OCI-LY7 (cell line): ENCODE results near the gene SELENOH. TPM values are rescaled to one million over a fixed set of nuclear protein-coding genes. Genes with fewer than 3 reads are reported as not detected.

Source experiments
- BruUV-seq: library from RNA; stranded (reverse); fragments of 400-500 nt; replicated peaks from 2 replicates; lab custom pipeline; 2021; lab: Mats Ljungman, UMichigan
- CTCF ChIA-PET: fragments of 300-600 bp; sonication (Branson Sonifier 250); formaldehyde crosslinking; loops from one replicate; lab custom pipeline; 2022; ENCODE audit warnings: antibody characterized with exemption; ENCODE audit not compliant: unreplicated experiment; lab: Charles Lee
- POLR2A ChIA-PET: fragments of 300-600 bp; sonication (Branson Sonifier 250); formaldehyde crosslinking; loops from one replicate; lab custom pipeline; 2022; ENCODE audit warnings: antibody characterized with exemption; lab: Charles Lee
- DNase-seq: peaks from one replicate; pipeline ENCODE4 v3.0.0-alpha.2; 2015; ENCODE audit warnings: low spot score
- H2AFZ ChIP-seq: fragments of 200-600 bp; sonication (generic), shearing (Covaris generic); 2 replicates; pipeline ENCODE4 v1.6.1; 2014; ENCODE audit warnings: mild to moderate bottlenecking, antibody characterized with exemption, low read length, moderate library complexity
- H3K27ac ChIP-seq: fragments of 200-600 bp; sonication (generic); 2 replicates; pipeline ENCODE4 v1.5.1; 2014; ENCODE audit warnings: mixed run types, low read depth, mild to moderate bottlenecking, moderate library complexity, low read length, inconsistent platforms; ENCODE audit not compliant: poor library complexity, severe bottlenecking
- H3K36me3 ChIP-seq: fragments of 200-600 bp; sonication (generic); 2 replicates; pipeline ENCODE4 v1.6.1; 2014; ENCODE audit warnings: mild to moderate bottlenecking, antibody characterized with exemption, low read length, moderate library complexity, mixed read lengths; ENCODE audit not compliant: insufficient read depth
- H3K4me1 ChIP-seq: fragments of 200-600 bp; sonication (generic); 2 replicates; pipeline ENCODE4 v1.5.1; 2014; ENCODE audit warnings: mild to moderate bottlenecking, low read length; ENCODE audit not compliant: insufficient read depth, poor library complexity, severe bottlenecking
- H3K4me2 ChIP-seq: fragments of 200-600 bp; sonication (generic); 2 replicates; pipeline ENCODE4 v1.6.1; 2014; ENCODE audit warnings: mild to moderate bottlenecking, low read length
- H3K4me3 ChIP-seq: fragments of 200-600 bp; sonication (generic); 2 replicates; pipeline ENCODE4 v1.5.1; 2014; ENCODE audit warnings: mild to moderate bottlenecking, low read depth, low read length; ENCODE audit not compliant: poor library complexity, severe bottlenecking
- H3K79me2 ChIP-seq: fragments of 200-600 bp; sonication (generic); 2 replicates; pipeline ENCODE4 v1.6.1; 2016; ENCODE audit warnings: low read depth, mild to moderate bottlenecking, low read length, moderate library complexity, mixed read lengths; ENCODE audit not compliant: insufficient read depth
- H3K9me2 ChIP-seq: fragments of 200-600 bp; sonication (generic); 2 replicates; pipeline ENCODE4 v1.6.1; 2016; ENCODE audit warnings: mild to moderate bottlenecking, low read length, mixed read lengths; ENCODE audit not compliant: insufficient read depth
- H3K9me3 ChIP-seq: fragments of 200-600 bp; sonication (generic); 2 replicates; pipeline ENCODE4 v1.6.1; 2014; ENCODE audit warnings: mild to moderate bottlenecking, mixed run types, low read length, mixed read lengths
- H4K20me1 ChIP-seq: fragments of 200-600 bp; sonication (generic); 2 replicates; pipeline ENCODE4 v1.6.1; 2014; ENCODE audit warnings: mild to moderate bottlenecking, antibody characterized with exemption, low read length, moderate library complexity, mixed read lengths; ENCODE audit not compliant: insufficient read depth
- CTCF ChIP-seq: fragments of 200-600 bp; sonication (generic); conservative IDR thresholded peaks from 2 replicates; pipeline ENCODE4 v1.5.1; 2014; ENCODE audit warnings: mild to moderate bottlenecking, antibody characterized with exemption, low read length, moderate library complexity, mixed read lengths
- EZH2phosphoT487 ChIP-seq: fragments of 200-600 bp; sonication (generic); IDR thresholded peaks from 2 replicates; pipeline ENCODE4 v1.6.1; 2018; ENCODE audit warnings: low read depth, borderline replicate concordance, mild to moderate bottlenecking, mixed run types, antibody characterized with exemption, low read length, moderate library complexity, mixed read lengths
- intact Hi-C: fragments of 100-400 bp; cut with micrococcal nuclease; formaldehyde crosslinking; loops from one replicate; pipeline ENCODE4 v1.10.0; 2022; ENCODE audit not compliant: unreplicated experiment
- total RNA-seq, 2 experiments: library from RNA; depleted of rRNA in 1 of 2; stranded (reverse); fragments of >200 nt in 1 of 2; shearing (Covaris generic) in 1 of 2; gene quantifications; 2 replicates each; pipeline ENCODE4 v1.2.3, GENCODE V29; 2014 to 2022

Gene SELENOH
- total RNA-seq, 2 experiments from 2014 or later, result 169 to 181 TPM

GRCh38 chr11:57745206-57745605, 3.9 kb downstream of the SELENOH start:
- Histone ChIP-seq H3K9me2 (no peaks in the 10 kb centered on the region), H3K4me1 (peaks cover 19% of the 10 kb centered on the region), H3K9me3 (no peaks in the 10 kb centered on the region), H3K4me3 (no peak overlapping the region), H3K79me2 (peaks cover 22% of the 10 kb centered on the region), H4K20me1 (peaks cover 6% of the 10 kb centered on the region; the same call in 1 of the 2 replicates), H3K36me3 (peaks cover 71% of the 10 kb centered on the region), H3K4me2 (no peak overlapping the region), H2AFZ (no peak overlapping the region), H3K27ac (no peak overlapping the region)
- BruUV-seq, result no TSS peak
- intact Hi-C loops, result loop anchor here (10.0 kb wide), 1 partner anchor 780 kb away; no protein-coding TSS in a partner anchor
- CTCF ChIA-PET, result no interaction called here
- POLR2A ChIA-PET, result interaction anchor here (0.6 to 1.1 kb wide), 3 partner anchors 8 to 45 kb away, joined by 3 read pairs; no protein-coding TSS in a partner anchor
- TF ChIP-seq CTCF, result no peak
- no peak for TF ChIP-seq EZH2phosphoT487
- DNase-seq, result no peak

GRCh38 chr11:57746920-57747319, 5.6 kb downstream of the SELENOH start:
- no TSS peak for BruUV-seq
- TF ChIP-seq CTCF, result no peak
- no peak for DNase-seq
- intact Hi-C loops, result loop anchor here (10.0 kb wide), 1 partner anchor 778 kb away; no protein-coding TSS in a partner anchor
- Histone ChIP-seq H3K4me1 (peaks cover 11% of the 10 kb centered on the region), H2AFZ (no peak overlapping the region), H3K9me3 (no peaks in the 10 kb centered on the region), H3K9me2 (no peaks in the 10 kb centered on the region), H3K36me3 (peaks cover 60% of the 10 kb centered on the region), H4K20me1 (peaks cover 6% of the 10 kb centered on the region; the same call in 1 of the 2 replicates), H3K4me2 (no peak overlapping the region), H3K27ac (no peak overlapping the region), H3K79me2 (peaks cover 18% of the 10 kb centered on the region), H3K4me3 (no peak overlapping the region)
- POLR2A ChIA-PET, result interaction anchor here (0.6 kb wide), 2 partner anchors 24 to 41 kb away, joined by 4 read pairs; no protein-coding TSS in a partner anchor
- CTCF ChIA-PET, result no interaction called here

GRCh38 chr11:57751176-57751575, 9.9 kb downstream of the SELENOH start:
- Histone ChIP-seq H3K36me3 (peaks cover 17% of the 10 kb centered on the region), H3K4me3 (no peak overlapping the region), H4K20me1 (no peaks in the 10 kb centered on the region), H3K4me2 (no peak overlapping the region), H3K9me3 (no peaks in the 10 kb centered on the region), H2AFZ (no peak overlapping the region), H3K9me2 (no peaks in the 10 kb centered on the region), H3K79me2 (no peaks in the 10 kb centered on the region), H3K27ac (no peak overlapping the region), H3K4me1 (no peaks in the 10 kb centered on the region)
- no peak for DNase-seq
- BruUV-seq, result no TSS peak
- ChIA-PET POLR2A (interaction anchor here (0.7 to 1.2 kb wide), 2 partner anchors 49 to 505 kb away, joined by 3 to 4 read pairs; no protein-coding TSS in a partner anchor), CTCF (no interaction called here)
- TF ChIP-seq CTCF (no peak), EZH2phosphoT487 (no peak)
- intact Hi-C loops, result no loop called here
